Smooth muscle cell (in vitro differentiated cells): ENCODE results near the gene PITHD1. TPM values are rescaled to one million over a fixed set of nuclear protein-coding genes. Genes with fewer than 3 reads are reported as not detected.
A peak's percentile ranks its signal among the peaks of the same experiment; 100 is the strongest.

Source experiments
- DNase-seq: peaks from one replicate; lab custom pipeline; 2025; ENCODE audit not compliant: unreplicated experiment; lab: John Stamatoyannopoulos, UW
- H2AFZ ChIP-seq: fragments of 200-600 bp; sonication (generic); 2 replicates; pipeline ENCODE4 v1.6.0; 2016; ENCODE audit warnings: antibody characterized with exemption, low read depth, mild to moderate bottlenecking
- H3F3A ChIP-seq: fragments of 200-600 bp; sonication (generic); 2 replicates; pipeline ENCODE4 v1.6.0; 2017; ENCODE audit warnings: antibody characterized with exemption, low read depth
- H3K27ac ChIP-seq: fragments of 200-600 bp; sonication (generic); 2 replicates; pipeline ENCODE4 v1.5.1; 2016; ENCODE audit warnings: low read depth, mild to moderate bottlenecking
- H3K27me3 ChIP-seq: fragments of 200-600 bp; sonication (generic); 2 replicates; pipeline ENCODE4 v1.6.1; 2016; ENCODE audit warnings: low read depth, mild to moderate bottlenecking
- H3K36me3 ChIP-seq: fragments of 200-600 bp; sonication (generic); 2 replicates; pipeline ENCODE4 v1.5.1; 2016; ENCODE audit warnings: low read depth
- H3K4me1 ChIP-seq: fragments of 200-600 bp; sonication (generic); 2 replicates; pipeline ENCODE4 v1.5.1; 2016; ENCODE audit warnings: low read depth
- H3K4me2 ChIP-seq: fragments of 200-600 bp; sonication (generic); 2 replicates; pipeline ENCODE4 v1.6.0; 2016; ENCODE audit warnings: mild to moderate bottlenecking
- H3K4me3 ChIP-seq: fragments of 200-600 bp; sonication (generic); 2 replicates; pipeline ENCODE4 v1.5.1; 2016; ENCODE audit warnings: mild to moderate bottlenecking
- H3K79me2 ChIP-seq: fragments of 200-600 bp; sonication (generic); 2 replicates; pipeline ENCODE4 v1.6.0; 2016; ENCODE audit warnings: low read depth, mild to moderate bottlenecking
- H3K9ac ChIP-seq: fragments of 200-600 bp; sonication (generic); 2 replicates; pipeline ENCODE4 v1.6.0; 2016; ENCODE audit warnings: low read depth
- H3K9me3 ChIP-seq: fragments of 200-600 bp; sonication (generic); replicated peaks from 2 replicates; pipeline ENCODE4 v1.5.1; 2016; ENCODE audit warnings: low read depth
- H4K20me1 ChIP-seq: fragments of 200-600 bp; sonication (generic); 2 replicates; pipeline ENCODE4 v1.6.0; 2016; ENCODE audit warnings: low read depth
- WGBS: methylation state at CpG from one replicate; pipeline ENCODE4 v1.1.7; 2016; ENCODE audit warnings: low lambda C conversion rate; 5-methylcytosine and 5-hydroxymethylcytosine counted together
- polyA plus RNA-seq: library from polyadenylated mRNA; unstranded; fragments of >200 nt; fragmentation: Nextera tagmentation; extraction: Ambion mirVana; gene quantifications from 2 replicates; pipeline ENCODE4 v1.2.1, GENCODE V29; 2016
- total RNA-seq: library from RNA; depleted of rRNA; stranded (reverse); fragments of >200 nt; gene quantifications from 2 replicates; pipeline ENCODE4 v1.2.3, GENCODE V29; 2014
- TF ChIP-seq, protein P1 (sequence below): fragments of 200-600 bp; sonication (generic); IDR thresholded peaks from 2 replicates; pipeline ENCODE4 v1.5.1; 2017; ENCODE audit warnings: borderline replicate concordance, mild to moderate bottlenecking, antibody characterized with exemption; ENCODE audit not compliant: insufficient read depth, poor library complexity, severe bottlenecking

PITHD1 gene
- total and polyA plus RNA-seq, 2 experiments from 2014 or later: 32.0 to 49.6 TPM

- TF ChIP-seq, protein P1, sequence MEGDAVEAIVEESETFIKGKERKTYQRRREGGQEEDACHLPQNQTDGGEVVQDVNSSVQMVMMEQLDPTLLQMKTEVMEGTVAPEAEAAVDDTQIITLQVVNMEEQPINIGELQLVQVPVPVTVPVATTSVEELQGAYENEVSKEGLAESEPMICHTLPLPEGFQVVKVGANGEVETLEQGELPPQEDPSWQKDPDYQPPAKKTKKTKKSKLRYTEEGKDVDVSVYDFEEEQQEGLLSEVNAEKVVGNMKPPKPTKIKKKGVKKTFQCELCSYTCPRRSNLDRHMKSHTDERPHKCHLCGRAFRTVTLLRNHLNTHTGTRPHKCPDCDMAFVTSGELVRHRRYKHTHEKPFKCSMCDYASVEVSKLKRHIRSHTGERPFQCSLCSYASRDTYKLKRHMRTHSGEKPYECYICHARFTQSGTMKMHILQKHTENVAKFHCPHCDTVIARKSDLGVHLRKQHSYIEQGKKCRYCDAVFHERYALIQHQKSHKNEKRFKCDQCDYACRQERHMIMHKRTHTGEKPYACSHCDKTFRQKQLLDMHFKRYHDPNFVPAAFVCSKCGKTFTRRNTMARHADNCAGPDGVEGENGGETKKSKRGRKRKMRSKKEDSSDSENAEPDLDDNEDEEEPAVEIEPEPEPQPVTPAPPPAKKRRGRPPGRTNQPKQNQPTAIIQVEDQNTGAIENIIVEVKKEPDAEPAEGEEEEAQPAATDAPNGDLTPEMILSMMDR: no peak
- H3K27me3 ChIP-seq: no peaks in the 10 kb centered on the region
- H3K79me2 ChIP-seq: peaks cover 33% of the 10 kb centered on the region
- no peak overlapping the region for H3K4me3 ChIP-seq
- 97% methylated on average over 3 of the region's 3 CpGs for WGBS
- peaks cover 17% of the 10 kb centered on the region for H4K20me1 ChIP-seq
- no peak overlapping the region for H3K4me2 ChIP-seq
- H3K4me1 ChIP-seq: peaks cover 12% of the 10 kb centered on the region
- no peak overlapping the region for H3K27ac ChIP-seq
- no peak for DNase-seq
- H2AFZ ChIP-seq: no peak overlapping the region
- H3F3A ChIP-seq: peaks cover 23% of the 10 kb centered on the region
- peaks cover 14% of the 10 kb centered on the region for H3K36me3 ChIP-seq
- no peak overlapping the region for H3K9ac ChIP-seq
- no peaks in the 10 kb centered on the region for H3K9me3 ChIP-seq
These were observed 9.5 kb downstream of the PITHD1 start for GRCh38 chr1:23787701-23788100.

GRCh38 chr1:23788695-23789094, 10.5 kb downstream of the PITHD1 start:
- Histone ChIP-seq H3K4me3 (no peak overlapping the region), H3K9ac (no peak overlapping the region), H3K4me1 (peaks cover 12% of the 10 kb centered on the region), H3K79me2 (peaks cover 29% of the 10 kb centered on the region), H3K9me3 (no peaks in the 10 kb centered on the region), H2AFZ (no peak overlapping the region), H3K36me3 (peaks cover 14% of the 10 kb centered on the region), H4K20me1 (peaks cover 20% of the 10 kb centered on the region), H3F3A (peaks cover 23% of the 10 kb centered on the region), H3K27ac (no peak overlapping the region), H3K27me3 (no peaks in the 10 kb centered on the region), H3K4me2 (no peak overlapping the region)
- TF ChIP-seq, protein P1: no peak
- 98% methylated on average over 3 of the region's 3 CpGs for WGBS
- no peak for DNase-seq

DNA sequence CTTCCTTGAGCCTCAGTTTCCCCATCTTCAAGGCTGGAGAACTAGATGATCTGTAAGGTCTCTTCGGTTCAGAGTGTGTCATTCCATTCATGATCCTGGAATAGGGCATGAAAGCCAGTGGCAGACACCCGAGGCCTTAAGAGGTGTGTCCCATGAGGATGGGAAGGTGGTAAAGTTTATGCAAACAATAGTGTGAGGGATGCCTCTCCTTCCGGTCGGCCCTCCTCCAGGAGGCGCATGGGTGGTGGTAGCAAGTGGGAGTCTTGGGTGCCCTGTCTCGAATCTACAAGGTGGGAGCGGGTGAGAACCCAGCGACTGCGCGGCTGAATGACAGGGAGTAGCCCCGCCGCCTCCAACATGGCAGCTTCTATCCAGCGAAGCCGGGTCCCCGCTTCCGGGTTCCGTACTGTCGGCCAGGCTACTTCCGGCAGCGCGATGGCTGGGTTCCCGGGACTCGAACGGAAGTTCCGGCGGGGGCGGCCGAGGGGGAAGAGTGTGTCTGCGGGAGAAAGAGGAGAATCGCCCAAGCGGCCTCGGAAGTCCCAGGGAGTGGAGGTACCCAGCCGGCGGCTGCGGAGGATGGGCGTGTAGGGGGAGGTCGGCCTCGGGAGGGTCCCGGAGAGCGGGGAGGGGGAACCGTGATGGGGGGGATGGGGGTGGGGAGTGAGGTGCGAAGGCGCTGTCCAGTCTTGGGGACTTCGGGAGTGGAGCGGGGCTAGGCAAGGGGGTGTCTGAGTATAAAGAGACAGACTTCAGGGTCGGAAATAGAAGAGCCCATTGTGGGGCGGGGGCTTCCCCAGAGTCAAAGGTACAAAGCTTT, 12.7 kb downstream of the PITHD1 start, which contains the start of gene LYPLA2:
LYPLA2 (plus strand) TSS at position 450 of the 820 bp plus-strand sequence. CDS start 1,538 bp downstream, outside the sequence.
- Histone ChIP-seq H3F3A (peaks cover 23% of the 10 kb centered on the region), H3K4me3 (peak within 1 kb of the TSS; percentile 87), H3K79me2 (peaks cover 19% of the 10 kb centered on the region), H2AFZ (peak within 1 kb of the TSS; percentile 49), H4K20me1 (peaks cover 11% of the 10 kb centered on the region), H3K4me2 (peak within 1 kb of the TSS; percentile 89), H3K9ac (peak within 1 kb of the TSS; percentile 57), H3K27me3 (no peaks in the 10 kb centered on the region), H3K27ac (peak within 1 kb of the TSS; percentile 85), H3K4me1 (peaks cover 12% of the 10 kb centered on the region), H3K36me3 (peaks cover 13% of the 10 kb centered on the region), H3K9me3 (no peaks in the 10 kb centered on the region)
- peak; percentile 77 for DNase-seq
- WGBS: 2% methylated on average over 43 of the region's 47 CpGs
- TF ChIP-seq, protein P1: no peak
